HT-29 (cell line): ENCODE measurements around the gene LIMA1. TPM values are rescaled to one million over a fixed set of nuclear protein-coding genes. Genes with fewer than 3 reads are reported as not detected.

ENCODE experiments used
- DNase-seq: peaks from one replicate; pipeline ENCODE4 v3.0.0-alpha.2; 2015; ENCODE audit warnings: low spot score
- total RNA-seq: library from RNA; depleted of rRNA; stranded (reverse); fragments of >200 nt; shearing (Covaris generic); gene quantifications from 2 replicates; pipeline ENCODE4 v1.2.3, GENCODE V29; 2014

Gene LIMA1
- total RNA-seq, 1 experiment from 2014 or later, result 81.4 TPM

GRCh38 chr12:50218386-50218785 lies 64.9 kb downstream of the LIMA1 start:
- no peak for DNase-seq

GRCh38 chr12:50217202-50217601 lies 66.1 kb downstream of the LIMA1 start:
- no peak for DNase-seq

GRCh38 chr12:50215033-50215432 lies 68.3 kb downstream of the LIMA1 start:
- peak; percentile 47 for DNase-seq

- no peak for DNase-seq
These were observed 69.3 kb downstream of the LIMA1 start for GRCh38 chr12:50214018-50214417.

- no peak for DNase-seq
These were observed 69.9 kb downstream of the LIMA1 start for GRCh38 chr12:50213439-50213838.

GRCh38 chr12:50212071-50212467 lies 71.3 kb downstream of the LIMA1 start:
- DNase-seq, result no peak

GRCh38 chr12:50211392-50212070 lies 71.8 kb downstream of the LIMA1 start:
- no peak for DNase-seq

- no peak for DNase-seq
These were observed 75.9 kb downstream of the LIMA1 start for GRCh38 chr12:50207424-50207823.

- no peak for DNase-seq
These were observed 77.7 kb downstream of the LIMA1 start for GRCh38 chr12:50205648-50206047.

GRCh38 chr12:50203691-50204090 lies 79.6 kb downstream of the LIMA1 start:
- no peak for DNase-seq

- peak; percentile 91 for DNase-seq
These were observed 81.3 kb downstream of the LIMA1 start for GRCh38 chr12:50201987-50202521.

GRCh38 chr12:50200552-50201273 lies 82.6 kb downstream of the LIMA1 start:
- no peak for DNase-seq

GRCh38 chr12:50198829-50199228 lies 84.5 kb downstream of the LIMA1 start:
- DNase-seq, result no peak

- DNase-seq, result no peak
These were observed 86.0 kb downstream of the LIMA1 start for GRCh38 chr12:50197297-50197727.

GRCh38 chr12:50196537-50196936 lies 86.8 kb downstream of the LIMA1 start:
- DNase-seq, result peak; percentile 28

- DNase-seq, result no peak
These were observed 87.5 kb downstream of the LIMA1 start for GRCh38 chr12:50195832-50196231.

GRCh38 chr12:50192908-50193307 lies 90.4 kb downstream of the LIMA1 start:
- no peak for DNase-seq

GRCh38 chr12:50192236-50192635 lies 91.1 kb downstream of the LIMA1 start:
- no peak for DNase-seq

- no peak for DNase-seq
These were observed 92.5 kb downstream of the LIMA1 start for GRCh38 chr12:50190859-50191258.

- no peak for DNase-seq
These were observed 94.3 kb downstream of the LIMA1 start for GRCh38 chr12:50188875-50189575.

- DNase-seq, result no peak
These were observed 95.0 kb downstream of the LIMA1 start for GRCh38 chr12:50188241-50188781.
